ENCODE data around the gene CHID1.

CHID1 gene

DNA sequence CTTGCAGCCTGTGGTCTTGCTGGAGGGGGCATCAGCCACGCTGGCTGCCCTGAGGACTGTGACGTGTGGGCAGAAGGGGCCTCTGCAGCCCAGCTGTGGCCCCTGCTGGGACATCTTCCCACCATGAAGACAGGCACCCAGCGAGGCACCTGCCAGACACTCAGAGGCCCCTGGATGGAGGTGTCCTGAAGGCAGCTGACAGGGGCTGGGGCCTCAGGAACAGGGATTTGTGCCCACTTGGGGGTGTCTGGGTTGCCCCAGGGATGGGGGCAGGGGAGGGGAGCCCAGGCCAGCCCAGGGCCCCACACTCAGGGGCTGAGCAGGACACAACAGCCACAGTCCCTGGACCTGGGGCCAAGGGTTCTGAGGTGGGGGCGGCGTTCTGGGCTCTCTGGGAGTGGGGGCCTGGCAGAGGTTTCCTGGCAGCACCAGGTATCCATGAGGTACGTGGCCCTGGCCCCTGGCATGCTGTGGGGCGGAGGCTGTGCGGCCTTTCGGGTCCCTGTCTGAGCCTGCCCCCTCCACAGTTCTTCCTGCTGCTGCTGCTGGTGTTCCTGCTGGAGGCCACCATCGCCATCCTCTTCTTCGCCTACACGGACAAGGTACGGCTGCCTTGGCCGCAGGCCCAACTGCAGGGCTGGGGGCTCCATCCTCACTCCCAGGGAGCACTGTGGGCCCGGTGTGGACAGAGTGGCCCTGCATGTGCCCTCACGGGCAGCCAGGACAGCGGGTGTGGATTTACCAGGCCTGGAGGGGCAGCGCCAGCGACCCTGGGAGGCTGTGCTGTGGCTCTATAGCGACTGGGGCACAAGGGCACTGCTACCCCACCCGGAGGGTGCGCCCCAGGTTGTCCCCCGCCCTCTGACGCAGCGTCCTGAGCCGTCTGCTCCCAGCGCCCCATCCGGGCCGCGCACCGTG, 46.4 kb downstream of the CHID1 start:
- DNase-seq (ENCODE audit: low read depth) = no peak

DNA sequence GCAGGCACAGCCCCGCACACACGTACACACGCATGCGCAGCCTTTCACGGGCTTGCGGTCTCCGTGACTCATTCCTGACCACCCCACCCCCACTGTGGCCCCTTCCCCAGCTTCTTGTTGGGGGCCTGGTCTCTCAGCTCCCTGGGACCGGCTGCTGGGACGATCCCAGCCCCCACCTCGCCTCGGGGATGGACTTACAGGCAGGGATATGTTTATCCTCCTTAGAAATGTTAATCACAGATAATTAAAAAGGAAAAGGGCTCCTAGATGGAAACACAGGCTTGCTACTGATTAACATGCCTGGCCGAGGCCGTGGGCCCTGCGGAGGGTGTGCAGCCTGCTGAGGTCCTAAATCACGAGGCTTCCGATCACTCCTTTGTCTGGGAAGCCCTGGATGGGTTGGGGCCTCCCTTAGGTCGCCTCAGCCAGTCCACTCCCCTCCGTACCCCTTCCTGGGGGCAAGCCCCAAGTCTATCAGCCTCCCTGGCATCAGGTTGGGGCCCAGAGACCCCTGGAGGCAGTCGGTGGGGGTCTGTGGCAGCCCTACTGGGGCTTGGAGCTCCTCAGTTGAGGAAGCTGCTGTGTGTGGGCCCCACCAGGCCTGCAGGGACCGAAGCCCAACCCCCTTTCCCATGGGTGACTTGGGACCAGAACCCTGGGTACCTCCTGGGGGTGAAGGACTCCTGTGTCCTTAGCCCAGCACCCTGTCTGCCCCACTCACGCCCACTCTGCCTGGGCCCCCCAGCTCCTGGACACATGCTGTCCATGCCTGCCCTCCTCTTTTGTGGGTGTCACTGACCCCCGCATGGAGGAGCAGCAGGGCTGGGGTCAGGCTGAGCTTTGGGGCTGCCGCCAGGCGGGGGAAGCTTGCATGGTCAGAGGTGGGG, 47.3 kb downstream of the CHID1 start:
- DNase-seq (ENCODE audit: low read depth) = no peak

DNA sequence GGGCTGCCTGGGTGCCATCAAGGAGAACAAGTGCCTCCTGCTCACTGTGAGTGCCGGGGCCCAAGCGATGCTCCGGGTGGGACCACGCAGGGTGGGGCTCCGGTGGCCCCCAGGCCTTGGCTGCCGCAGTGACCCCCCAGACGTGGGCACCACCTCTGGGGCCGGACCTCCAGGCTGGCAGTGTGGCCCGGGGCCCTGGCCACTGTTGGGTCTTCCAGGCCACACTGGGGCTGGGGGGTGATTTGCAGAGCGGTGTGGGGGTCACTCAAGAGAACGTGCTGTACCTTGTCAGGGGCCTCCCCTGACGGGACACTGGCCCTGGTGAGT, 48.0 kb downstream of the CHID1 start:
- no peak for DNase-seq (ENCODE audit: low read depth)

DNA sequence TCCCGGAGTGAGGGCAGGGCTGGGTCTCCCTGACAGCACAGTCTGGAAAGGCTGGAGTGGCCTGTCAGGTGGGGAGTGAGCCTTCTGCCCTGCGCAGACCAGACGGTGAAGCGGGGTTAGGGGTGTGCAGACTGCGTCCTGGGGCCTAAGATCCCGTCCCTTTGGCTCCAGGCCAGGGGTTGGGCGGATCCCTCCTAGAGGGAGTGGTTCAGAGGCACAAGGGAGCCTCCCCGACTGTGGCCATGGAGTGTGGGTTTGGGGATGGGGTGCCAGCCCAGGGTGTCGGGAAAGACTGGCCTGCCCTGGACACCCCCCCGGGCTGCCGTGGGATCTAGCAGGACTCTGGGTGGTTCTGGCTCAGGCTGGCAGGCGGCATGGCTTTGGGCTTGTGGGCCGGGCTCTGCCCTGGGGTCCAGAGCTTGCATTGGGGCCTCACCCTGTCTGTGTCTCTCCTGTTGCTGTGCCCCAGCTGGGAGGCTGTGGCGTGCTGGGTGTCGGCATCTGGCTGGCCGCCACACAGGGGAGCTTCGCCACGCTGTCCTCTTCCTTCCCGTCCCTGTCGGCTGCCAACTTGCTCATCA, 48.4 kb downstream of the CHID1 start:
- DNase-seq (ENCODE audit: low read depth) = no peak

DNA sequence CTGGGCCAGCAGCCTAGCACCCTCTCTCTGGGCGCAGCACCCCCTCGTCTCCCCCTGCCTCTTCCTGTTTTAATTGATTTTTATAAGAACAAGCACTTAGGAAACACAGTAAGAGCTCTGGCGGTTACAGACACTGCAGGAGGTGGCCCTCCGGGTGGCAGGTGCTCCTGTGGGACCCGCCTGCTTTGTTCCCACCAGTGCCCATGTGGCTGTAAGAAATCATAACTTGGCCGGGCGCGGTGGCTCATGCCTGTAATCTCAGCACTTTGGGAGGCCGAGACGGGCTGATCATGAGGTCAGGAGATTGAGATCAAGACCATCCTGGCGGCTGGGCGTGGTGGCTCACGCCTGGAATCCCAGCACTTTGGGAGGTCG, 49.5 kb downstream of the CHID1 start:
- DNase-seq (ENCODE audit: low read depth) = no peak

DNA sequence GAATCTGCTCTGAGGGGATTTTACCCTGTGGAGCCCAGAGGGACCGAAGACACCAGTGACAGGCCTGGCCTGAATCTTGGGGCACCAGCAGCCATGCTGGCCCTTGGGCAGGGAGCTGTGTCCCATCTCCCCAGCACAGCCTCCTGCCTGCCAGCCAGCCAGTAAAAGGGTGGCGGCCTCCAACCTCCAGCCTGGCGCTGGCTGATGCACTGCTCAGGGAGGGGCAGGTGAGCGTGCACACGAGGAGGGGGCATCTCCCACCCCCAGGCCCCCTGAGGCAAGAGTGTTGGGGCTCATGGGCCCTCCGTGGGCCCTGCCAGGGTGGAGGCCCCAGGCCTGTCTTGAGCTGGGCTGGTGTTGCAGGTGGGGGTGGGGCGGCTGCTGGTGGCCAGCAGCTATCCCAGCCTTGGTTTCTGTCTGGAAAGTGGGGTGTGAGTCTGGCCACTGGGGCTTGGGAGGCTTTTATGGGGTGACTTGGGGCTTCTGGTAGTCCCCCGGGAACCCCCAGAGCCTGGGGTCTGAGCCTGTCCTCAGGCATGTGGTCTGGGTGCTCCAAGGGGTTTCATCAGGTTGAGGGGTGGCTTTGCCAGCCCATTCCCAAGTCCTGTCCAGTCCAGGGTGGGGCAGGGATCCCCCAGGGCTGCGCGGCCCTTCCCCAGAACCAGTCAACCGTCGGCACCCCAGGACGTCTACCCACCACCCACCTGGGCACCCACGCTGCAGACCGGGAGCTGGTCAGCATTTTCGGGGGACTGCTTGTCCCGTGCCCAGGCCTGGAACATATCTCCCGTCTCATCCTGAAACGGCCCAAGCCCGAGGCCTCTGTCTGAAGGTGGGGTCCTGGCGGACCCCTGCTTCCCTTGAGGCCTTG, 50.1 kb downstream of the CHID1 start:
- no peak for DNase-seq (ENCODE audit: low read depth)

DNA sequence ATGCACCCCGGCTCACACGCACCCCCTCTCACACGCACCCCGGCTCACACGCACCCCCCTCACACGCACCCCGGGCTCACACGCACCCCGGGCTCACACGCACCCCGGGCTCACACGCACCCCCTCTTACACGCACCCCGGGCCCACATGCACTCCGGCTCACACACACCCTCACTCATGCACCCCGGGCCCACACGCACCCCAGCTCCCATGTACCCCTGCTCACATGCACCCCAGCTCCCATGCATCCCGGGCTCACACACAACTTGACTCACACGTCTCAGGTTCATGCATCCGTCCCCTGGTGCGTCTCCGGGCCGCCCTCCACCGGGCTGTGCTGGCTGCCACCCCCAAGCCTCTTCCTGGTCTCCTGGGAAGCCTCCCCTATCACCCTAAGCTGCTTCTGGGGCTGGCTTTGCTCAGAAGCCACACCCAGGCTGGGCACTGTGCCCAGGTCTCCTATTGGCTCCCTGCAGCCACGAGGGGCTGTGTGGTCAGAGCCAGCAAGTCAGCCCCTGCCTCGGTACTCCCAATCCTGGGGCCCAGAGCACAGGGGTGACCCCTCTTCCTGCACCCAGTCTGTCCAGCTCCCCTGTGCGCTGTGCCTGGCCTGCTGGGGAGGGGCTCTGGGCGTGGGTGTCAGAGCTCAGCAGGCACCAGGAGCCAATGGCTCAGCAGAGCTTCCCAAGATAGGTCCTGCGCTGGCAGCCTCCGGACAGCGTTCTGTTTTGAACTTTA, 51.0 kb downstream of the CHID1 start:
- no peak for DNase-seq (ENCODE audit: low read depth)

DNA sequence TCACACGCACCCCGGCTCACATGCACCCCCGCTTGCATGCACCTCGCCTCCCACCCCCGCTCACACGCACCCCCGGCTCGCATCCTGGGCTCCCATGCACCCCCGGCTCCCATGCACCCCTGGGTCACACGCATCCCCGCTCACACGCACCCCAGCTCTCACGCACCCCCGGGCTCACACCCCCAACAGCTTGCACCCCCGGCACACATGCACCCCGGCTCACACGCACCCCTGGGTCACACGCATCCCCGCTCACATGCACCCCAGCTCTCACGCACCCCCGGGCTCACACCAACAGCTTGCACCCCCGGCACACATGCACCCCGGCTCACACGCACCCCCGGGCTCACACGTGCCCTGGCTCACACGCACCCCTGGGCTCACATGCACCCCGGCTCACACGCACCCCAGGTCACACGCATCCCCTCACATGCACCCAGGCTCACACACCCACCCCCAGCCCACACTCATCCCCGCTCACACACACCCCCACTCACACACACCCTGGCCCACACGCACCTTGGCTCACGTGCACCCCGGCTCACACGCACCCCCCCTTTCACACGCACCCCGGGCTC, 51.8 kb downstream of the CHID1 start:
- no peak for DNase-seq (ENCODE audit: low read depth)

DNA sequence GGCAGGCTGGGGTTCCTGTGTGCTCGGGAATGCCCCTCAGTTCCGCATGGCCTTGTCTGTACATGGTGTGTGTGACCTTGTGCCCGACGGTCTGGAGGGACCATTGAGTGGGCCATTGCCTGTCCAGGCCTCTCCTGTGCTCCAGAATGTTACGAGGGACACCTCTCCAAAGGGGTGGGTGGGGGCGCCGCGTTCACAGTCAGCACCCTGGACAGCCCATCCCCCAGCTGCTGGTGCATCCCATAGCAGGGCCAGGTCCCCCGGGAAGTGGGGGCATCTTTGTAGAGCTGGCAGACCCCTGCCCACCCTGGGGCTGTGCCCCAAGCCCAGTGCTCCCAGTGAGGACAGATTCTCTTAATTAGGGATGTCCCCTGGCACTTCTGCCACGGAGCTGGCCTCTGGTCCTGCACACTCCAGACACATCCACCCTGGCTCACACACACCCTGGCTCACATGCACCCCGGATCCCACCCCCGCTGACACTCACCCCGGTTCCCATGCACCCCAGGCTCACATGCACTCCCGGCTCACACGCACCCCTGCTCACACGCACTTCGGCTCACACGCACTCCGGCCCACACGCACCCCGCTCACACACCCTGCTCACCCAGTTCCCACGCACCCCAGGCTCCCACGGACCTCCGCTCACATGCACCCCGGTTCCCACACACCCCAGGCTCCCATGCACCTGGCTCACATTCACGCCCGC, 52.4 kb downstream of the CHID1 start:
- DNase-seq (ENCODE audit: low read depth) = no peak

DNA sequence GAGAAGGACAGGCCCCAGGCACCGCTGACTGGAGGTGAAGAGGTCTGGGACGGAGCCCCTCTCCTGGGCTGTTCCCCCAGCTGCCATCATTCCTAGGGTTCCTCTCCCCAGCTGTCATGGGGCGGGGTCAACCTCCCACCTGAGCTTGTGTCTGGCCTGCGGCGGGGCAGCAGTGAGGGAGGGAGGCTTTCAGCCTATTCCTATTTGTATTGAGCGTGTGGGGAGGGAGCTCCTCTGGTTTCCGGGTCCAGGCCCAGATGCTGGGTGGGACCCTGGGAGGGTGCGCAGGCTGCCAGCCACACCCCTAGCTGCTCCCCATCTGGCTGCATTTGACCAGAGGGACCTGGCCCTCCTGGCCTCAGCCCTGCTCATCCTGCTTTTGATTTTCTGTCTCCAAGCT, 54.2 kb downstream of the CHID1 start:
- no peak for DNase-seq (ENCODE audit: low read depth)

DNA sequence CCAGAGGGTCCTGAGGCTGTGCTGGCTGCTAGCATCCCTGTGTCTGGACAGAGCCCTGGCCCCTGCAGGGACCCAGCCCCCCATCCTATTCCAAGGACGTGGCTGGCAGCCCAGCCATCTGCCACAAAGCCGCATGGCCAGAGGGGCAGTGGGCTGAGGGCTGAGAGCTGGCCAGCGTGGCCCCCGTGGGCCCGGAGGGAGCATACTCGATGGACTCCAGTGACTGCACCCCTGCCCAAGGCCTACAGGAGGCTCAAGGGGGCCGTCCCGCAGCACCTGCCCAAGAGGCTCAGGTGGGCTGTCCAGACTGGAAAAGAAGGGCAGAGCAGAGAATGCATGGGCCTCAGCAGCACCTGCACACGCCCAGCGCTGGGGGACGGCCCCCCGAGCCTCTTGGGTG, 54.8 kb downstream of the CHID1 start:
- DNase-seq (ENCODE audit: low read depth) = no peak

DNA sequence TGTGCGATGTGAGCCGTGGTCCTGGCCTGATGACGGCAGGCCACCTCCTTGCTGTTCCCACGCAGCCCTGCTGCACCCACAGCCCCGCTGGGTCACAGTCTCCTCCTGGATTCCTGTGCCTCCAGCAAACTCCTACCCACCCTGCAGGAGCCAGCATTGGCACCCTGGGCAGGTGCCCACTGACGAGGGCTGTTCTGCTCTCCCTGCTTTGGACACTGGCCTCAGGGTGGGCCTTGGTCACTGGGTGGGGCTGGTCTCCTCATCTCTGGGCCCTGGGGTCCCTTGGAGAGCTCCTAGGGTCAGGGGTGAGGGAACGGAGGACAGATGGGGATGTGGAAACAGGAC, 55.3 kb downstream of the CHID1 start:
- no peak for DNase-seq (ENCODE audit: low read depth)

DNA sequence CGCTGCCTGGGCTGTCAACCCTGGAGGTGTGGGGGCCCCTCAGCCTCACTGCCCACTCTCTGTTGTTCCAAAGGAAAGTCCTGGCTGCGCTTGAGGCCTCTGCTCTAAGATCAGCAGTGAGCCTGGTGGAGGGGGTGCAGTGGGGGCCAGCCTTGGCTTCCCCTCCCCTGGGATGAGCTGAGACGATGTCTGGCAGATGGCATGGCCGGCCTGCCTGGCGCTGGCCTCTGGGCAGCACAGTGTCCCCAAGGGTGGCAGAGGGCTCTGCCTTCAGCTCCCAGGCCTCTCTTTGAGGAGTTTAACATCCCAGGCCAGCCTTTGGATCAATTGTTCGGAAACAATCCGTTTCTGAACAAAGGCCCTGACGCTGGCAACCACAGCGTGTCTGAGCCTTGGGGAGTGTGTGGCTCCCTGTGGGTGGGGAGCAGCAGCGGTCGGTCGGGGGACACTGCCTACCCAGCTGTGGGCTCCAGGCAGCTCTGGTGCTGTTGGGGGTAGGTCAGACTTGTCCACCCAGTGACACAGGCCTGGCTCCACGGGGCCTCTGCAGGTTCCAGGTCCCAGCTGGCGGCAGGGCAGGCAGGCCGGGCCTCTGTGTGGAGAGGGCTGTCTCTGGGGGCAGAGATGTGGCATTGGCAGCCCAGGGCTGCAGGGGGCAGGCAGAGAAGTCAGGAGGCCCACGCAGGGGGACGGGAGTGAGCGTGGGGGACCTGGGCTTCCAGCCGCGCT, 55.8 kb downstream of the CHID1 start:
- no peak for DNase-seq (ENCODE audit: low read depth)

DNA sequence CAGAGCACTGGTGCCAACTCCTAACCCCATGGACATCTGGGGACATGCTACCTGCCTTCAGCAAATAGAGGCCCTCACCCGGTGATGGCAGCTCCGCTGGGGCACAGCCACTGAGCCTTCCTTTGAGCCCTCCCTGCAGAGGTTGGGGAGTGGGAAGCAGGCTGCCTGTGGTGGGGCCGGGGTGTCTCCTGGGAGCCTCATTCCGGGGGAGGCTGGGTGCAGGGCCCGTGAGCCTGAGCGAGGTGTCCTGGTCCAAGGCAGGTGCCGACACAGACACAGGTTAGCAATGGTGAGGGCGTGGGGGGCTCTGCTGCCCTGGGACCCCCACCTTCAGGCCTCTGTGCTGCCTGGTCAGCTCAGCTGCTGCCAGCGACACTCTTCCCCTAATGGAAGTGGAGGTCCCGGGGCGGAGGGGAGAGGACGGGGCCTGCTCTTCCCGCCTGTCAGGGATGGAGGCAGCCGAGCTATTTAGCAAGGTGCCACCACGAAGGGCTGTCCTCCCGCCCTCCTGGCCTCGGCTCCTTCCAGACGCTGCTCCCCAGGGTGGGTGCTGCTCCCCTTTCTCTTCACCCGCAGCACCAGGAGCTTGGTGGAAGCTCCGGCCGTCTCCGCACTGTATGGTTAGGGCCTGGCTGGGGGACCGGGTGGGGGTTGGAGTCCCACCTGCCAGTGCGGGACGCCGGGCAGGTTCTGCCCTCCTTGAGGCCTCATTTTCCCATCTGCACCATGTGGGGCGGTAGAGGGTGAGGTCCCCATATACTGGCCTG, 56.7 kb downstream of the CHID1 start:
- DNase-seq (ENCODE audit: low read depth) = no peak

DNA sequence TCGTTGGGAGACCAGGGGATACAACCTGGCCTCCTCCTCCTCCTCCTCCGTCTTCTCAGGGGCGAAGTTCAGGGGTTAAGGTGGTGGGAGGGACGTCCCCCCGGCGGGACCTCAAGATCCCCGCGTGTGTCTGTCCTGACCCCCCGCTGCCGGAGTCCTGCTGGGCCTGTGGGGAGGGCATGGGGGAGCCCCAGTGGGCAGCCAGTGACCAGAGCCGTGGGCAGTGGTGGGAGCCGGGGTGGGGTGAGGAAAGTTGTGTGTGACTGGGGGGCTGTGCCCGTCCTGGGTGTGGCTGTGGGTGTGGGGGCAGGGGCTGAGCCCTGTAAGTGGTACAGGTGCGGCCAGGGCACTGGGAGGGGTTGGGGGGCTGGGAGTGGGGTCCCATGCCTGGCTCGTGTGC, 57.8 kb downstream of the CHID1 start:
- DNase-seq (ENCODE audit: low read depth) = no peak

DNA sequence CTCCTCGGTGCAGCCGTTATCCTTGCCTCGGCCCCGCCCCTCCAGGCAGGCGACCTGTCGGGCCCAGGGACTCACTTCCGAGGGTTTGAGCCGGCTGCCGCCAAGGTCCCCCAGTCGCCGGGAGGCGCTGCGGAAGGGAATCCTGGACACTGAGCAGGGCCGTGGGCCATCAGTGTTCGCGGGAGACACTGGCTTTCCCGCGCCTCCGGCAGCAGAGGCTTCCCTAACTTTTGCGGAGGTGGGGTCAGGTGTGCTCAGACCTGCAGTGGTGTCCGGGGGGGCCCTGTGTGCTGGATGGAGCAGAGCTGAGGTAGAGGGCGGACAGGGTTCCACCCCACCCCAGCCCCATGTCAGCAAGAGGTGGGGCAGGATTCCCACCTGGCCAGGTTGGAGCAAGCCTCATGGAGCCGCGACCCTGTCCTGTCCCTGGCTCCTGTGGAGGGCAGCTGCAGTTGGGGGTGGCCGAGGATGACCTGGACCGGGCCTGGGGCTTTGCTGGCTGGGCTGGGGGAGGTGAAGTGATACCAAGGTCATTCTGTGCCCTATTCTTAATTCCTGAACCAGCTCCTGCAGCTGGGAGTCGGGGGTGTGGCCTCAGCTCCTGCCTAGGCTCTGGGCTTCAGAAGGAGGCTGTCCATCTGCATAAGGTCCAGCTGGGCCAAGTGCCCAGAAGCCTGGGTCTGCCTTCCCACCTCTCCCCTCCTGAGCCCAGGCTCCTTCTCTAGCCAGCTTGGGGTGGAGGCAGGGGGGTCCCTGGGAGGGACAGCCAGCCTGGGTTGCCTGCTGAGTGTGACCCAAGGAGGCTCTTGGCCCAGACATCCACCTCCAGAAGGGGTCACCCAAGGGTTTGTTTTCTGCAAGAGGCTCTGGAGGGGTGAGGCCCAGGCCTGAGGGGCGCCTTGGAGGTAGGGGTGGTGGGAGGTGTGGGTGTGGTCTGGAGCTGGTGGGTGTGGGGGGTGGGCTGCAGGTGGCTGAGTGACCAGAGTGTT, 59.5 kb downstream of the CHID1 start:
- no peak for DNase-seq (ENCODE audit: low read depth)

DNA sequence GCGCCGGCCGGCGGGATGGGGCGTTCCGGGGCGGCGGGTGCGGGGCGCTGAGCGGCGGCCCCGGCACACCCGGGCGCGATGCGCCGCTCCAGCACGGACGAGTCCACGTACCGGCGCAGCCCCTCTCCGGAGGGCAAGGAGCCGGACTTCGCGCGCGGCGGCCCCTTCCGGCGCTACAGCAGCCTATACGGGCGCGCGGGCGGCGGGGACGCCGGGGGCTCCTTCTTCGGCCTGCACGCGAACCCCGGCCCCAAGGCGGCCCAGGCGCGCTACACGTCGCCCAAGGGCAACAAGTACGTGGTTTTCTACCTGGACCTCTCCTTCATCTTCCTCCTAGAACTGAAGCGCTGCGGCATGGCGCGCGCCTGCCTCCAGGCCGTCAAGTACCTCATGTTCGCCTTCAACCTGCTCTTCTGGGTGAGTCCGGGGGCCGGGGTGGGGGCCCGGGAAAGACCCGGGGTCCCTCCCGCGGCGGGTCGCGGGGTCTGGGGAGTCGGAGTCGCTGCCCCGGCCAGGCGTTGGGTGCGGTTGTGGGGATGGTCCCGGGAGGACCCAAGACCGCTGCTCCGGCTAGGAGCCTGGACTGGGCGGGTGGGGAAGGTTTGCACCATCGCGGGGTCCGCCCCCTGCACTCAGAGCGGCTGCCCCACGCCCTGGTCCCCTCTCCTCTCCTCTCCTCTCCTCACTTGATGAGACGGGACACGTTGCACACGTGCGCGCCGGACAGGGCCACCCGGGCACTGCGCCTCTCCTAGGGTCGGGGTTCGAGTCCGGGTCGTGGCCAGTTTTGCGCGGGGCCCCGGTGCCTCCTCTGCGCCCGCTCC, 60.4 kb downstream of the CHID1 start:
- DNase-seq (ENCODE audit: low read depth) = no peak

Measured in T follicular helper cell (primary cell).